ENCODE data around the gene NELFCD.
A peak's percentile ranks its signal among the peaks of the same experiment; 100 is the strongest.

Gene NELFCD

DNA sequence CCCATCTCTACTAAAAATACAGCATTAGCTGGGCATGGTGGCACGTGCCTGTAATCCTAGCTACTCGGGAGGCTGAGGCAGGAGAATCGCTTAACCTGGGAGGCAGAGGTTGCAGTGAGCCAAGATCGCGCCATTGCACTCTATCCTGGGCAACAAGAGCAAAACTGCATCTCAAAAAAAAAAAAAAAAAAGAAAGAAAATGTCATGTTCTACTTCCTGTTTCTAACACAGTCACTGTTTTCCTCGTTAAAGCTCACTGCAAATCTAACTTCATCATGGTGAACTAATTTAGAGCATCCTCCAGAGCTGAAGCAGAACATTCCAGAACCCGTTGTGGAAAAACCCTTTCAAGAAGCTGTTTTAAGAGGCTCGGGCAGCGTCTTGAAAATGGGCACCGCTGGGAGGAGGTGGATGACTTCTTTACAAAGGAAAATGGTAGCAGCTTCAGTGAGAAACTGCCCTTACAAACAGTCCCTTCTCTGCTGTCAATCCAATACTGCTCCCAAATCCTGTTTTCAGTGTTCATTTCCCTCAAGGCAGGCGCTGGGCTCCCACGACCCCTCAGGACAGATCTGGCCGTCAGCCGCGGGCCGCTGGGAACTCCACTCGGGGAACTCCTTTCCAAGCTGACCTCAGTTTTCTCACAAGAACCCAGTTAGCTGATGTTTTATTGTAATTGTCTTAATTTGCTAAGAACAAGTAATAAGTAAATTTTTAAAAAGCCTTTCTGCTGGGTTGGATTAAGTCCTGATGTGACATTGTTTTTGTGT, 13.5 kb downstream of the NELFCD start:
- no peak for DNase-seq (ENCODE audit: low read depth)

DNA sequence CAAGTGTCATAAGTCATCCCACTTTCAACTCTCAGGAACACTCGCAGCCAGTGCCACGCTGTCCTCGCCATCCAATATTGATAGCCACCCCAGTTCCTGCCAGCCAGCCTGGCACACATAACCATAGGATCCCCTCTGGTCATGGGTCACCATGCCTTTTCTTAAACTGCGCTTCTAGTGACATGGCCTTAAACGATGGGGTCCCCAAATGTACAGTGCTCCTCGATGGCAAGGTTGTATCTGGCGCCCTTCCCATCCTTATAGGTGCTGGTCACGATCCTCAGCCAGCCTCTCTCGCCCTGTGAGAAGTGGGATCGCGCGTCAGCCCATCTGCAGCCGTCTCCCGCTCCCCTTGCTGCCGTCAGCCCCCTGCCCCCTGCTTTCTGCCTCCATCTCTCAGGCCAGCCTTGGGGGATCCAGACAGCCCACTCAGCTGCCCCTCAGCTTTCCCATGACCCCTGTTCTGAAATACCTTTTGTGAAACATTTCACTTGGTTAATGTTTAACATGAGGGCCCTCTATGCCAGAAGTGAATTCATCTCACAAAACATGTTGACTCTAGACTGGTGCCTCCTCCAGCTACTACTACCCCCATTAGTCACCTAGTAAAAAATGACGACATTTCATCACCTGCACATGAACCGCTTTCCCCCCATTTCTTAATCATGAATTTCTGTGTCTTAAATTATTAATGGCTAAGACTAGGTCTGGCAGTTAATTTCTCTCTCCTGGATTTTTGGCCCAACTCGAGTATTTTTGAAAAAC, 14.6 kb downstream of the NELFCD start:
- DNase-seq (ENCODE audit: low read depth): no peak

DNA sequence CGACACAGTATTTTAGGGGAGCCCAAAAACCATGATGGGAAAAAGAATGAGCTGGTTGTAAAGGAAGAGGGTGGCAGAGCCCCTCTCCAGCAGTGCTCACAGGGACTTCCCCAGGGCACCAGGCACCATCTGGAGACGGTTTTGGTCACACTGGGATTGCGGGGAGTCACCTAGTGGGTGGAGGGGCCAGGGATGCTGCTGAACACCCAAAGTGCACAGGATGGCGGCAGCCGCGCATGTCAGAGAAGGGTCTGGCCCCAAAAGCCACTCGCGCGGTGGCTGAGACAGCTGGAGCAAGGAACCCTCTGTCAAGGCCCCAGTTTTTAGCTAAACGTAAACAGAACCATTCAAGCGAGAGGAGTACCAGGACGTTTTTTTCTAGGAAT, 15.2 kb downstream of the NELFCD start:
- no peak for DNase-seq (ENCODE audit: low read depth)

DNA sequence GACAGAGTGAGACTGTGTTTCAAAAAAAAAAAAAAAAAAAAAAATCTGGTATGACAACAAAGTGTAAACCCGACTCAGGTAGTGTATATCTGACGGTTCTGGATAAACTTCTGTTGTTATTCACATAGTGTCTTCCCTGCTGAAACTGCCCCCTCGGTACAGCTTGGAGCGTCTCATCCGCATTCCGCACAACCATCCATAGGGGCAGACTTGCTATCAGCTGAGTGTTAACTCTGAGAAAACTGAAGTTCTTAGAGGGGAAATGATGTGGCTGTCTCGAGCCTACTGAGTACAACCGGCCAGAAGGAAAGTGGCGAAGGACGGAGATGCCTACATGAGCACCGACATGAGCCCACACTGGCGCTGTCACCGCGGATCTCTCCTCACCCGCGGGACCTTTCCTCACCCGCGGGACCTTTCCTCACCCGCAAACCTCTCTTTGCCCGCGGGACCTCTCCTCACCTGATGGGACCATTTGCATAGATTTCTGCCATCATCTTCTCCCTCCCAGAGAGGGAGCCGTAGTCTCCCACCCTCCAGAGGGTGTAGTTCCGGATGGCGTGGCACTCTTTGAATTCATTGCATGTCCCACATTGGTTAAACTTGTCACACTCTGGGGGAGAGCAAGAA, 16.2 kb downstream of the NELFCD start:
- no peak for DNase-seq (ENCODE audit: low read depth)

DNA sequence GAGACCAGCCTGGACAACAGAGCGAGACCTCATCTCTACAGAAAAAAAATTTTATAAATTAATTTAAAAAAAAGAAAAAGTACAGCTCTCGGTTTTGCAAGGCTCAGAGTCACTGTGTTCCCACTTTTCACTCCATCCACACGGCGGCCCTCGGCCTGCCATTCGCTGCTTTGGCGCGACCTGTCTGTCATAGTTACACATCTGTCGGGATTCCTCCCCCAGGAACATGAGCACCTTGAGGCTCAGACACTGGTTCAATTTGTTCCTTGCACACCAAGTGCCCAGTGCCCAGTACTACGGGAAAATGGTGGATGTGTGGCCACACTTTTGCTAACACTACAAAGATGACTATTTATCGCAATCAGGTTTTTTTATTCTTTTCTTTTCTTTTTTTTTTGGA, 17.6 kb downstream of the NELFCD start:
- no peak for DNase-seq (ENCODE audit: low read depth)

DNA sequence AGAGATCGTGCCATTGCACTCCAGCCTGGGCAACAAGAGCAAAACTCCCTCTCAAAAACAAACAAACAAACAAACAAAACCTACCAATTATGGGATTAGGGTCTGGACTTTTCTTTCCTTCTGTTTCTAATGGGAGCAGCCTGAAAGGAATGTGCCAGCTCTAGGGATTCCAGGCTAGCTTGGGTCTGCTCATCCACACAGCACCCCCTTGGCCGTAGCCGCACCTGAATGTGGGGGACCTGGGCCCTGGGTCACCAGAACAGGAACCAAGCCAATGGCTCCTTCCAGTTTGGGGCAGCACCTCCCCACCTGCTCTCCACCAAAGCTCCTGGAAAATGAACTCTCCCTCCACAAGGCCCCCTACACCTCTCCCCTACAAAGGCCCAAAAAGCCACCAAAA, 19.3 kb downstream of the NELFCD start:
- DNase-seq (ENCODE audit: low read depth): no peak

DNA sequence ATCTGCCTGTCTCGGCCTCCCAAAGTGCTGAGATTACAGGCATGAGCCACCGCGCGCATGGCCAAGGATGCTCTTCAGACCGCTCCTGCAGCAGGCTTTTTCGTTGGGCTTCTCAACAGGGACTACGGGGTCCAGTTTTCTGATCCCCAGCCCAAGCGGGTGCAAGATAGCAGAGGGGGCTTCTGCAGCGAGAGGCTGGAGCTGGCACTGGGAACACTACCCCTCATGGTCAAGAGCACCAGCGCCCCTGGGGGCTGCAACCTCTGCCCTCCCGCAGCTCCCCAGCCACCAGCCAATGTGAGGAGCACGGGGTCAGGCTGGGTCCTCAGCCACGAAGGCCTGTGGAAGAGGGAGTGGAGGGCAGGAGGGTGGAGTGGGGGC, 20.0 kb downstream of the NELFCD start:
- DNase-seq (ENCODE audit: low read depth): no peak

DNA sequence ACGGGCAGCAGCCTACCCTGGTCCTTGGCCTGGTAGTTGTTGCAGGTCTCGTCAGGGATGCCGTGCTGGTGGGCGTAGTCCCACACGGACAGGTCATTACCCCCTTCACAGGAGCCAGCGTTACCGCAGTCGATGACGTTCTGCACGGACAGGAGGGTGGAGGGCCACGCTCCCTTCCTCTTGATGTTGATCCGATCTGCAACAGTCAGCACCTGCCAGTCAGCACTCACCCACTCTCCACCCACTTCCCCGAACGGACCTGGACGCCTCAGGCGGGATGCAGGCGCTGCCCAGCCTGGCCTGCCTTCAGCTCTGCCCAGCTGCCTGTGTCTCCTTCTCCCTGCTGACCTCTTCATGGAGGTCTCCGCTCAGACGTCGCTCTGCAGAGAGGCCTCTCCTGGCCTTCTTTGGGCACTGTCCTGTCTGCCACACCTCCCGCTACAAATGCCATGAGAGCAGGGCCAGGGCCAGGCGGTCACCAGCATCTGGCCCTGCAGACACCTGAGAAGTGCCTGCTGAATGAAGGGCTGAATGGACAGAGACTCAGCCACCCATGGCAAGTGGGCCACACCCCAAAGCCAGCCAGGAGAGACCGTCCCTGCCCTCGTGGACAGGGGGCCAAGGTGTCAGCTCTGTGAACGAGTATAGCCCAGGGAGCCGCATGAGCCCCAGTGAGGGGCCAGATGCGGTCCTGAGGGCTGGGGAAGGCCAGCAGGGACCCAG, 20.6 kb downstream of the NELFCD start:
- no peak for DNase-seq (ENCODE audit: low read depth)

DNA sequence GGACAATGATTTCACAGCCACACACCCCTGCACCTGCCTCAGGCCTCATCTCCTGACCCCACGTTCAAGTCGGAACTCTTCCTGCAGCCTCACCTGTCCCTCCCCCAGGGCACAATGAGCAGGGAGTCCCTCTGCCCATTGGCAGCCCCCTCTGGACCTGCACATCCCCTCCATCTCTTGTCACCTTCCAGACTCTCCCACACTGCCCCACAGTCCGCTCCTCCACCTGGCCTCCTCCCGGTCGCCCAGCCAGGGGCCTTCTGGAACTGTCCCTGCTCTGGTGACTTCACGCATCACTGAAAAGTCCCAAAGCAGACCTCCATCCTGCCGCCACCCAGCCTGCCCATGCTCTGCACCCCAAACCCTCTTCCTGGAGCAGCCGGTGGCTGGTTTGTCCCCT, 21.3 kb downstream of the NELFCD start:
- DNase-seq (ENCODE audit: low read depth): no peak

DNA sequence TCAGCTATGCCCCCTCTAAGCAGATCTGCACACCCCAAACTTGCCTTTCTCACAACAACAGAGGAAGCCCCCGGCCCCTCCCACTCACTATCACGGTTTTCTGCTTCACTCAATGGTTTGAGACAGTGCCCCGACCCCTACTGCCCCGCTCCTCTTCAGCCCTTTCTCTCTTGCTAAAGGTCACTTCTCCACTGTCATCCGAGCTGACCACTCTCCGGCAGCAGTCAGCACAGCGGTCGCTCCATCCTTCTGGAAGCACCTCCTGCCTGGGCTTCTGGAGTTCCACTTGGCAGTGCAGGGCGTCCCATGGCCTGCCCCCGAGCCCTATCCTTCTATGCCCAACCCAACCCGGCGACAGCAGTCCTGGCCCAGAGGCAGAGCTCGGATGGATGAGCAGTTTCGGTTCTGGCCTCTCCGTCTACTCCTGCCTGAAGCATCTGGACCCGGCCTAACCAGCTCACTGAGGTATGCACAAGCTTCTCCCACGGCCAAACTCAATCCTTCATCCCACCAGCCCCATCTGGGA, 21.9 kb downstream of the NELFCD start:
- DNase-seq (ENCODE audit: low read depth): no peak

DNA sequence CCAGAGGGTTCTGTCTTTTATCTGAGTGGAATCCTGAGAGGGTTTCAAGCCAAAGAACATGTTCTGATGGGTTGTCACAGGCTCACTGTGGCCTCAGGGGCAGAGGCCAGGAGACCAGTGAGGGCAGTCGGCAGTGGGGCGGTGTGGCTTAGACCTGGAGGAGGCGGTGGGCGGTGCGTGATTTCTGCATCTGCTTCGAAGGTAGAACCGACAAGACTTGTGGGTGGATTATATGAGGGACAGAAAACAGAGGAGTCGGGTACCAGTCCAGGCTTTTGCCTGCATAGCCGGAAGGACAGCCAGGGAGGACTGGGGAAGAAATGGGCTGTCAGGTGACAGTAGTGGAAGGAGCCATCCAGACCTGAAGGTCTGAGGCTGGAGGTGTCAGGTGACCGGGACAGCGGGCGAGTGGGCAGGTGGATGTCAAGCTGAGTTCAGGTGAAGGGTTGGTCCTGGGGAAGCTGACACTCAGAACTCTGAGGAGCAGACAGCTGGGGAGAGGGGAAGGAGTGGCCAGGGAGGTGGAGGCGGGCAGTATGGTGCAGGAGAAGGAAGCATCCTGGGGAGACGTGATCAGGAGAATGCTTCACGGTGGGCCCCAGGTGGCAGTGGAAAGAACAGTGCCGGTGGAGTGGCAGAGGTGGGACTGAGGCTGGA, 22.9 kb downstream of the NELFCD start:
- no peak for DNase-seq (ENCODE audit: low read depth)

DNA sequence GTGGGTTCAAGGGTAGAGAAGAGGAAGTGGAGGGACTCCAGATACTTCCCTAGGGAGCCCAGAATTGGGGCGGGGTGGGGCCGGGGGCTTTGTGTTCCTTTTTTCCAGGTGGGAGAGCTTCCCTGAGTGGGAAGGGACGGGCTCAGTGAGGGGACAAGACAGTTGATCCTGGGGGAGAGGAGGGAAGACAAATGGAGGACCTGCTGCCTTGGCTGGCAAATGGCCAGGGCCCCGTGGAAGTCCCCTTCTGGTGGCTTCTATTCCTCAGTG, 23.4 kb downstream of the NELFCD start:
- DNase-seq (ENCODE audit: low read depth): peak; percentile 21

DNA sequence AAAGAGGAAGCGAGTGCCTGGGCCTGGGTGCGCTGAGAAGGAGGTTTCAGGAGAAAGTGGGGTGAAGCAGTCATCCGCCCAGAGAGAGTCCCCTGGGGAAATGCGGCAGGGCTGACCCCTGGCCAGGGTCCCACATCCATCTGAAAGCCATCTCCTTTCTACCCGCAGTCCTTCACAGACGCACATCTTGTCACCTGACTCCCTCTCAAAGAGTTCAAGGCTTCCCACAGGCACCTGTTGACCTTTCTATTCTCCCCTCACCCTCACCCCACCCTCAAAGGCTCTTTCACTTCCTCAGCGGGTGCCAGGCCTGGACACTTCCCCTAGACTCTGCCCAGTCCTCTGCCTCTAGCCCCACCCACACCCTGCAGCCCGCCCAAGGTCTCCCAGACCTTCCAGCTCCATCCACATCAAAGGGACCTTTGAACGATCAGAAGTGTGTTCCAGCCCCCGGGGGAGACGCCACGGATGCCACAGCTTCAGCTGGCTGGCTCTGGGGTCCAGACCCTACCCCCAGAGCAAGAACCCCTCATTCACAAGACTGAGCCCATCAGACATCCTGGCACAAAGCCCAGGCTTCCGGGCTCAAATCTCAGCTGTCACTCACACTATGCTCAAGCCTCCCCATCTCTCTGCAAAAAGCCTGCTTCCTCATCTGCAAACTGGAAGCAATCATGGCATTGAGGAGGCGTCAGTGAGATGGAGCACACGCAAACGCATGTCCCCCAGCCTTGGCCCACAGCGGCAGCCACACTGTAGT, 23.9 kb downstream of the NELFCD start:
- DNase-seq (ENCODE audit: low read depth): no peak

DNA sequence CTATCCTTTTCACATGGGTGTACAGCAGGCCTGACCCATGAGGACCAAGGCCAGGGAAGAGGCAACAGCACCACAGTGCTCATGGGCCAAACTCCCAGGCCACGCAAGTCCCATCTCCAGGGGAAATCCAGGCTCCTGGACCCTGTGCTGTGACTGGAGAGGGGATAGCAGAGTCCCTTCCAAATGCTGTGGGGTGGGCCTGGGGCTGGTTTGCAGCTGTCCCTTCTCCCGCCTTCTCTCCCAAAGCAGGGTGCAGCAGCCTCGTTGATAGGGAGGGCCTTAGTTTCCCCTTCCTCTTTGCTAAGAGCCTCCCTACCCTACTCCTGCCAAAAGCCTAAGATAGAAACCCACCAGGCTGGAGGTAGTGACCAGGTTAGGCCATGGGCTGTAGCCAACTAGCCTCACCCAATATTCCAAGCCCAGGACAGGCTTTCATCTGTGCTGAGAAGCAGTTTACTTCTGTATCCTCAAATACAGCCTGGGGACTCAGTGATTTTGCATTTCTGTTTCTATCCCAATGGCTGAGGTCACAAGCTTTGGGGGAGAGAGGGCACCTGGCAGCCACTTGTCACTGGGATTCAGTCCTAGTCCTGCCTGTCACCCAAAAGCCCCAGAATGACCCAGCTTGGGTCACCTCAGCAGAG, 24.6 kb downstream of the NELFCD start:
- no peak for DNase-seq (ENCODE audit: low read depth)

DNA sequence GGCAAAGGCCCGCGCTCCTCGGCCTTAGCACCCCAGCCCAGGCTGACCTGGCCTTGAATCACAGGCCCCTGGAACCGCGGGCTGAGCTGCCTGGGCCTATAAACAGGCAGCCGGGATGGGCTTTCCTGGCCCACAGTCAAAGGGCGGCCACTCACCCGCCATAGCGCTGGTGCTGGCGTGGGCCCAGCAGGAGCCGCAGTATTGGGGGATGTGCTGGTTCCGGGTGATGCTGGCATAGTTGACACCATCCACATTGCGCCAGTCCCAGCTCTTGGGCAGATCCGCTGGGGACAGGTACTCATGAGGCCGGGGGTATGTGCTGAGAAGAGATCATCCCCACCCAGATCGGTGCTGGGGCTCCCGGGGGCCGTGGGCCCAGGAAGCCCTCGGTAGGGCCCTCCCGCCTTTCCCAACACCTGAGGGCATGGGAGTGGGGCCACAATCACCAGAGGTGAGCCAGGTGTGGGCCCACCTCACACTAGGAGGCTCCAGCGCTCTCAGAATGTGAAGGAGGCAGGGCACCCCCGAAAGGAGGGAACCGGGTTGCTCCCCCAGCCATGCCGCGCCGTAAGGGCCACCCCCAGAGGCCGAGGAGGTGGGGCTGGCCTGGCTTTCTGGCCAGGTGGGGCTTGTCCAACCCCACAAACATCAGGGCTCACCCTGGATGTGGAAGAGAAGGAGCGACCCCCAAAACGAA, 25.3 kb downstream of the NELFCD start:
- DNase-seq (ENCODE audit: low read depth): no peak

DNA sequence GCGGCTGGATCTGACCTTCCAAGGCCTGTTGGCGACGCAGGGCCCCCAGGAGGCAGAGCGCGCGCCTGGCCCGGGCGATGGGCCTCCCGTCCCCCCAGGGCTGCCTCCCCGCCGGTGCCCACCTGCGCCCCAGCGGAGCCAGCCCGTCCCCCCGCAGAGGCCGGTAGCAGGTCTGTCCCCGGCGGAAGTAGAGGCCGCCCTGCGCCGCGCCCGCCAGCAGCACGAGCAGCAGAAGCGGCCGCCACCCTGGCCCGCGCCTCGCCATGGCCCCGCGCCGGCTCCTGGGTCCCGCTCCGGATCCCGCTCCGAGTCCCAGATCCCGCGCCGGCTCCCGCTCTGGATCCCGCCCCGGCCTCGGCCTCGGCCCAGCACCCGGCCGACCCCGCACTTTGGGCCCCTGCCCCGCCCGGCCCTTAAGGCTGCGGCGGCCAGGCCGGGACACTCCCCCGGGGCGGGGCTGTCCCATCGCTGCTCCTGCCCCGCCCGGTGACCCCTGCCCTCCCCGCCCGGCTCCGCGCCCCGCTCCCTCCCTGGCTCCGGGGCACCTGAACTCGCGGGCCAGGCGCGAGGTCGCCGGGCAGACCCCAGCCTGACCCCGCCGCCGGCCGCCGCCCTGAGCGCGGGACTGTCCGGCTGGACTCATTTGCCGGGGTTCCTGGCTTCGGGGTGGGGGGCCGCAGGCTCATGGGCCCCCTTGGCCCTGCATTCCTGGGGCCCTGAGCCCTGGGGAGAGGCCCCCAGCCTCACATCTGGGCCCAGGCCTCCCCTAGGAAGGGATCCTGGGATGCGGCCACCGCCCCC, 26.0 kb downstream of the NELFCD start, which contains the start of gene CTSZ:
Gene CTSZ, minus strand, starts transcription at position 391 of the 801 bp plus-strand sequence. Its CDS starts 126 bp downstream, at position 265.
- DNase-seq (ENCODE audit: low read depth): no peak

DNA sequence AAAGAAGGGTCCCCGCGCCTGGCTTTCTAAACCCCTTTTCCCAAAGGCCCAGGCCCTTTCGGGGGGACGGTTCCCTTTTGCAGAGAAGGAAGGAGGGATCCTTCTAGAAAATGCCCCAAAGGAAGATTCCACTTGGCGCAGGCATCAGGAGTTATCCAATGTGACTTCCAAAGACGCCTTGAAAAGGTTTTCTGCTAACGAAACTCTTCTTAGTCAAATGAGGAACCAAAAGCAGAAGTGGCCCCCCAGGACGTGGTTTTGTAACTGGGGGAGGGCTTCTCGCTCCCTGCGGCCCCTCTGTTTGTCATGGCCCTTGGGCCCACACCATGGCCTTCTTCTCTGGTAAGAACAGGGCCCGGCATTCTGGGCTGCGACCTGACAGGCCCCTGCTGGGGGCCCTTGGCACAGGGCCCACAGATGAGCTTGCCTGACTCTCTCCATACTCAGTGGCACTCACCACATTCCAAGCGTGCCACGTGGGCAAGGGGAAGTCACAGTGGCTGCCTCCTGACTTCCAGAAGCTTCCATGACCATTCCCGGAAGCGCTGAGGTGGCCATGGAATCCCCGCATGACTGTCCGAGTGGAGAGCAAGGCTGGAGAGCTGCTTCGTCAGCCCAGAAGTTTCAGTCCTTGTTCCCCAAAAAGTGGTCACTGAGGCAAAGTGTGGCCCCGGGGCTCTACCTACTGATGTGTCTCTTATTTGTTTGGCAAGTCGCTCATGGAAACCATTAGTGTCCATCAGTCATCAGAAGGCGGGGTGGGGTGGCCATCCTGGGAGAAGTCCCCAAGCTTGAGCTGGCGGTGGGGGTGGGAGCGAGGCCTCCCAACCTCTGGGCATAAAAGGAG, 26.8 kb downstream of the NELFCD start:
- no peak for DNase-seq (ENCODE audit: low read depth)

DNA sequence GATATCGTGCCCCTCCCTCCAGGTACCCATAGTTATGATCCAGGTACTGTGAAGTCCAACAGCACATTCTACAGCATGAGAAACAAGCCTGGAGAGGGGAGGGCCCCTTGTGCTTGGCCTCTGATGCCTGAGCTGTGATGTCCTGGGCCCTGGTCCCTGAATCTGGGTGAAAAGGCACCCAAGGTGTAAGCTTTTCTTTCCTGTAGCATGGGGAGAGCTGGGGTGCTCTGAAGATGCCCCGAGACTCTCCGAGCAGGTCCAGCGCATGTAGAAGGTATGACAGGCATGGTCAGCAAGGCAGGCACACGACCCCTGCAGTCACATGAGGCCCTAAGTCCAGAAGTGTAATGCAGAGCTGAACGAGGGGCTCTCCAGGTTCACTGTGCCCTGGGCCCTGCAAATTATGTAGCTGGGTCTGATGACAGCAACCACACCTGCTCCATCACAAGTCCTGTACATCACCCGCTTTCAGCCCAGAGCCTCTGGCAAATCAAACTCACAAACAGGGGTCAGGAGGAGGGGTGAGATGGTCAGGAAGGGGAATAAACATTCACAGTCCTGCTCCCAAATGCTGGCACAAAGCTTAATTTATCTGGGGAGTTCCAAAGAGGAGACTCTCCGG, 27.8 kb downstream of the NELFCD start:
- DNase-seq (ENCODE audit: low read depth): no peak
